HG03432 (cell line): ENCODE results near the gene ITGA11.

Experiments used
- ATAC-seq: cut with Tn5 transposase; IDR thresholded peaks from one replicate; pipeline ENCODE4 v1.9.1; 2021; ENCODE audit warnings: mild to moderate bottlenecking, moderate library complexity; ENCODE audit not compliant: unreplicated experiment

ITGA11 gene

DNA sequence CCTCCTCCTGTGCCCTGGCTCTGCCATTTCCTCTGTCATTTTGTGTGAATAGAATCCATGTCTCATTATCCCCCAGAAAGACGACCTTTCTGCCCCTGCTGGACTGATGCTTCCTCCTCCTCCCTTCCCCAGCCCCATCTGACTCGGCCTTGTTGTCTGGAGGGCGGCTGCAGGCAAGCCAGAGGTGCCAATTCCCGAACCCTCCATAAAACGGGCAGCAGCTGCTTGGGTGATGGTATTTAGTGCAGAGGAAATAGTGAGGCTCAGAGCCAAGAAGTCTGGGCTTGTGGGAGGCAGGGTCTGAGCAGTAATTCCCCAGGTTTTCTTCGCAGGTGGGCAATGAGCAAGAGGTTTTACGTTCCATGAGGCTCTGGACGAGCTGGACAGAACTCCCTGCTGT, 71.2 kb downstream of the ITGA11 start:
- no peak for ATAC-seq

DNA sequence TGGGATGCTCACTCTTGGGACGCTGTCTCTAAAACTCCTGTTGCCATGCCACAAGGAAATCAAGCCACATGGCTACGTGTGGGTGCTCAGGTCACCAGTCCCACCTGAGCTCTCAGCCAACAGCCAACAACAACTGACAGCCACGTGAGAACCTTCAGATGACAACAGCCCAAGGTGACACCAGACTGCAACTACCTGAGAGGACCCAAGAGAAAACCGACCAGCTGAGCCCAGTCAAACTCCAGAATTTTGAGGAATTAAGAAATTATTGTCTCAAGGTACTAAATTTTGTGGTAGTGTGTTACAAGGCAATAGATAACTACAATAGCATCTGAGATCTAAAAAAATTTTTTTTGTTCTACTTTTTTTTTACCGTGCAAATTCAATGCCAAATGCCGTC, 75.2 kb downstream of the ITGA11 start:
- no peak for ATAC-seq

DNA sequence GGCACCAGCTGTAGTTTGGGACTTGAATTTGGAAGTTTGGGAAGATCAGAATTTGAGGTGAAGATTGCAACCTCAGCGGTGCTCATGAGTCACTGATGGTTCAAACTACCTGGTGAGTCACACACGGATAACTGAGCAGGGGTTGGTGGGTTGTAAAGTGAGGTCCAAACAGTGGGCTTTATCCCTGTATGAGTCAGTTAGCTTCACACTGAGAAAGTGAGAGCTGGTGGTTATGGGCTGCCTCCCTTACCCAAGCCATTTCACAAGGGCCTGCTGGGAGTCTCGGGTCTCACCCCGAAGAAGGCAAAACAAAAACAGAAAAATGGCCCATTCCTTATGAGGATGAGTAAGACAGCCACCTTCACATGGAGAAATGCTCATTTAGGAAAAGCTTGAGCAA, 77.0 kb downstream of the ITGA11 start:
- ATAC-seq = no peak

DNA sequence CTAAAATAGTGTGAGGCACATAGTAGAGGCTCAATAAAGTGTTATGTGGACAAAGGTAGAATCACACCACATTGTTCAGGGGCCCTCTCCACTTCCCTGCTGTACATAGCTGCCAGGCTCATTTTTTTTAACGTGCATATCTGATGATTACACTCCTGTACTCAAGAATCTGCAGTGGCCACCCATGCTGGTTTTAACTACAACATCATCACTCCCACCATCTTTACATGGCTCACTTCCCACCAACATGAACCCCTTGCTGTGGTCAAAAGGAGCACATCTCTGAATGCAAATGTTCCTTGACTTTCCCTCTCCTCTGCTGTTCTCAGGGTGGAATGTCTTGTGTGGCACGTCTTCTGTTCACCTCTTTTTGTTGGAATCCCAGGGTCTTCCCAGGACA, 77.7 kb downstream of the ITGA11 start:
- ATAC-seq = no peak

DNA sequence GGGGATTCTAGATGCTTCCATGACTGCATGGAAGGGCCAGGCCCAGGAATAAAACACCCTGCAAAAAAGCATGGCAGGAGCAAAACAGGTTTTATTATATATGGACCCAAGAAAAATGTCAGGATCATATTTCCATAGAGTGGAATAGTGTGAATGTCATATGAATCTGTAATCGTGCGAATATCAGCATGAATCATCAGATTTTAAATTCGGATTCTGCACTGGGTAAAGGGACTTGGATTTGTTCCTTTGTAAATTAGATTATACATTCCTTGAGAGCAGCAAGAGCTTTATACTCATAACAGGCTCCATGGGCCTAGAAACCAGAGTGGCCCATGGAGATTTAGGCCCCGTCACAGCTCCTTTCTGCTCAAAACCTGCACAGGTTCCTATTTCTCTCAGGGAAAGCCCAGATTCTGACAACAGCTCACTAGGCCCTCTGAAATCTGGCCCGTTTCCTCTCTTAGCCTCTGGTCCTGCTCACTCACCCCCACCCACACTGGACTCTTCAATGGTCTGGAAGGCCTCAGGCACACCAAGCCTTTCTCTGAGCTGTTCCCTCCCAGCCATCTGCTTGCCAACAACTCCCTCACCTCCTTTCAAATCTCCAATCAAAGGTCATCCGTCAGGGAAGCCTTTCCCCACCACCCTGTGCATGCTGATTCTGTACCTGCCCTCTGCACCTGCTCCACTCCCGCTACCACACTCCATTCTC, 78.4 kb downstream of the ITGA11 start:
- ATAC-seq = no peak

DNA sequence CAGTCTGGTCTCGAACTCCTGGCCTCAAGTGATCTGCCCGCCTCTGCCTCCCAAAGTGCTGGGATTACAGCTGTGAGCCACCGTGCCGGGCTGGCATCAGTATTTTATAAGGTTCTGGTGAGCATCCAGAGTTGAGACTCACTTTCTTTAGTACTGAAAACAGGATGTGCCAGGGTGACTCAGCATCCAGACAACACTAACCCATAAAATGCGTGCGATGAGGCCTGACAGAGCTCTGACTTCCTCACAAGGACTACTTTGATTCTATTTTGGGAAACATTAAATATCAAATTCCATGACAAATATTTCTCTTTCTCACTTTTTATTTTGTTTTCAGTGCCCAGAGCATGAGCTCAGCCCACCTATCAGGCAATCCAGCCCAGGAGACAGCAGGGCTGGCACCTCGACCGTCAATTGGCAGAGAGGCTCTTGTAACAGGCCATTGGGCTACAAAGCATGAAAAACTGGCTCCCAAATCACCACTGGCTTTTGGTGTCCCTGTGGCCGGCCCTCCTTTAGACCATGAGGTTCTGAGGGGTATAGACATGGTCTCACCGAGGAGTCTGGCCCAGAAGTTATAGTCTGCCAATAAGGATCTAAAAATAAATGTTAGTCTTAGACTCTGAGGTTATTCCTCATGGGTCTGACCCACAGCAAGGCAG, 79.4 kb downstream of the ITGA11 start:
- ATAC-seq = no peak

DNA sequence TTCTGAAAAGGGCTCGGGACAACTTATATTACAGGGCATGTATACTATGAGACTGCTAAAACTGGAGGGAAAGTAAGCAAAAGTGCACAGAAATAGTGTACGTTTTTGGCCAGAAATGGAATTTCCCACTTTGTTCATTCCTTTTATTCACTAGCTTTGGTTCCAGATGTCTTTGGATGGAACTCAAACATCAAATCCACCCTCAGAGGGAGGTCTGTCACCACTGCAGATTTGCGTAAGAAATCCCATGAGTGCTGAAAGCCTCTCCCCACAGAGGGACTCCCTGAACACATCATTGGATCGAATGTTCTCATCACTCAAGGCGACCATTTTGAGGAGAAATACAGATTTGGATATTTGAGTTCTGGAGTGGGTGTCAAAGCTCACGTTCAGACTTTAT, 82.8 kb downstream of the ITGA11 start:
- no peak for ATAC-seq

DNA sequence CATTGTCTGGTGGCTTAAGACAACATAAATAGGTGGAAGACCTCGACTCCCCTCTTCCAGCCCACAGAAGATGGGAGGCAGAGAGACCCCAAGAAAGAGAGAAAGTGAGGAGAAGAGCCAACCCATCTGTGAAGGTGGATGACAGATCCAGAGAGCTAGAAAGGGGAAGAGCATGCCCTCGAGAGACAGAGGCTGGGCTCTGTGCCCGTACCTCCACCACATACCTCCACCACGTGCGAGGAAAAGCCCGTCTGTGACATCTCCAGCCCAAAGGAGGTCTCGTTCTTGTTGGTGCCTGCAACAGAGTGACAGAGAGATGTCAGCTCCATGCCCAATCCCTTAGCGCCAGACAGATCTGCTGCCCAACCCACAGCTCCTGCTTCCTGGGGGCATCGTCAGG, 83.4 kb downstream of the ITGA11 start:
- no peak for ATAC-seq

DNA sequence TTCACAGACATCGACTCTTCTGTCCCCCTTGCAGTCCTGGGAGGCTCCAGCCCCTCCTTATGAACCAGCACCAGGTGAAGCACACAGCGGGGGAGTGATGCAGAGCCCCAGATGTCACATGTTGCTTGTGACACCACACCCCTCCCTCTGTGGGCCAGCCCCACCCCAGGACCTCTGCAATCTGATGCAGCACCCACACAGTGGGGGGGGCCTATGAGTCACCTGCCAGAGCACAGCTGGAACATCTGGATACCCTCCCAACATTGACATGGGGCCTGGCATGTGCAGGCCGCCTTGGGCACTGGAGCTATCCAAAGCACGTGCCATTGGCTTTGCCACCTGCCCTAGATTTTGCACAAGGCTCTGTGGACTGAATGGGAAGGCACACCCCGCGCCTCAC, 83.9 kb downstream of the ITGA11 start:
- no peak for ATAC-seq

DNA sequence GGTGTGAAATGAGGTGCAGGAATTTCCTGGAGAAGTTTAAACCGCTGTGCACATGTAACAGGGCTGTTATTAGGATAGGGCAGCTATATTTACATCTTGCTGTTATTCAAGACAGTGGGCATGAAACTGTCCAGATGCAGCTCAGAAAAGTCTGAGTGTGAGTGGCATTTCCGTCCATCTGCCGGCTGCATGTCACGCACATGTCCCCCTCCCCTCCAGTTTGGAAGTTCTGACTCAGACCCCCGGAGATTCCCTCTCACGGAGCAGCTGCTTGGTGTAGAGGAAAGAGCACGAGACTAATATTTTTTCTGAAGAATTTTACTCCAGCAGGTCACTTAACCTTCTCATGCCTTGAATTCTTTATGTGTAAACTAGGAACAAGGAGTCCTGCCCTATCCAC, 84.6 kb downstream of the ITGA11 start:
- no peak for ATAC-seq

DNA sequence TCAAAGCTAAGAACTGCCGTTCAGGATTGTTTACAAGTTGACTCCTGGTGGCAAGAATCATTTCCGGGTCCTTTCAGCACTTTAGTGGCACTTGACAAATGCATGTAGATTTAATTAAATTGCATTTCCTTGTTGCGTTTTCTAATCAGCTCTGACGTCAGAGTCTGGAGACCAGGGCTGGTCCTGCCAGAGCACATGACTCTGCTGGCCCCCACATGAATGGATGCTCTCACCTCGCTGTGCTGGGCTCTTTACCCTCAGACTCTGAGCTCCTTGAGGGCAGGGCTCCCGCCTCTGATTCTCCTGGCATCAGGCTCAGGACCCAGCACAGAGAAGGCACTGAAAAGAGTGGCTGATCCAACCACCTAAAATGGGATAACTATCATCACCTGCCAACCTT, 85.0 kb downstream of the ITGA11 start:
- ATAC-seq = no peak

DNA sequence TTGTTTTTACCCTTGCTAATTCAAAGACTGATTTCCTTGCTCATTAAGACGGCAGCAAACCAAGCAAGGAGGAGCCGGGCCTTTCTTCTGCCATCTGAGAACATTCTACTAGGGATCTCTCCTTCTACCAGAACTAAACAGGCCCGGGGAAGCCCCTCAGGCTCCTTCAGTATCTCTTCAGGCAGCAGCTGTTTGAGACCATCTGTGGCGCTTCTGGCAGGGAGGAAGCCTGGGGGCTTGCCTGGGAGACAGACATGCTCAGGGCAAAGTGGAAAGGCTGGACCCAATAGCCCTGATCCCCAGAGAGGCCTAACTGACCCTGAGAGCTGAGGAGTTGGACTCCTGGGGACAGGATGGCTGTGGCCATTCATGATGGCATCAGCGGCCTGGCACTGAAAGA, 86.5 kb downstream of the ITGA11 start:
- ATAC-seq = no peak

DNA sequence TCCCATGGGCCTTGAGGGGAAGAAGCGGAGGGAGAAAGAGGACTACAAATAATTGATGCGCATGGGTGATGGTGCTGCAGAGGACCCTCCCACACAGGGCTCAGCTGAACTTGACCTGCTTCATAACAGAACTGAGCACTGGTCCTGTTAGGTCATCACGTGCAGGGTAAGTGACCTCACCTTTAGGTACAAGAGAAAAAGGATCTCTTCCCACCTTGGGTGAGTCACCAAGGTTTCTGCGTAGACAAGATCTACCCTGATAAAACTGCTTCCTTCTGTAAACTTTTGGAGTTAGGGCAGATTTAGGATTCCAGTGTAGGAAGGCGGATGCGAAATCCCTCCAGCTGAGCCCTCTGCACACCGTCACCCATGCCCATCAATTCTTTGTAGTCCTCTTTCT, 87.4 kb downstream of the ITGA11 start:
- ATAC-seq = no peak

DNA sequence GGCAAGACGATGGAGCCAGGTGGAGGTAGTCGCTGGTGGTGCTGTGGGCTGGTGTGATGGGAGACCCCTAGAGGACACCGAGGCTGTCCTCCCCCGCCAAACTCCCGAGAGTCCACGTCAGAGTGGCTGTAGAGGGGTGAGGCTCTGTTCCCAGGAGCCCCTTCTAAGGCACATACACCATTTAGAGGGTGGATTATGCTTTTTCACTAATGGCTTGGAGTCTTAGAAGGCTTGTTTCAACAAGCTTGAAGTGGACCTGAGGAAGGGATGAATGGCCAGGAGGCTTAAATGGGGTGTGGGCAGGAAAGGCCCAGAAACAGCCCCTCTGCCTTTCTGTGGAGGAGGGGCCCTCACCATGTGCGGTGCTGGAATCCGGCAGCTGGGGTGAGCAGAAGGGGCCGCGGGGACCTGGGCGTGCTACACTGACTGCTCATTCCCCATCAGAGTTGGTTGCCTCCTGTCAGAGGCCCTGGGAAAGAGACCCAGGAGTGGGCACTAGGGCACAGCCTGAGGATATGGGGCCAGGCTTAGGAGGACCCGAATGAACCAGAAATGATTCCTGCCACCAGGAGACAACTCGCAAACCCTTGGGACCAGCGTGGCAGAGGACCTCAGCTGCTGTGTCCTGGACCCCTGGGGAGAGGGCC, 88.3 kb downstream of the ITGA11 start:
- no peak for ATAC-seq

DNA sequence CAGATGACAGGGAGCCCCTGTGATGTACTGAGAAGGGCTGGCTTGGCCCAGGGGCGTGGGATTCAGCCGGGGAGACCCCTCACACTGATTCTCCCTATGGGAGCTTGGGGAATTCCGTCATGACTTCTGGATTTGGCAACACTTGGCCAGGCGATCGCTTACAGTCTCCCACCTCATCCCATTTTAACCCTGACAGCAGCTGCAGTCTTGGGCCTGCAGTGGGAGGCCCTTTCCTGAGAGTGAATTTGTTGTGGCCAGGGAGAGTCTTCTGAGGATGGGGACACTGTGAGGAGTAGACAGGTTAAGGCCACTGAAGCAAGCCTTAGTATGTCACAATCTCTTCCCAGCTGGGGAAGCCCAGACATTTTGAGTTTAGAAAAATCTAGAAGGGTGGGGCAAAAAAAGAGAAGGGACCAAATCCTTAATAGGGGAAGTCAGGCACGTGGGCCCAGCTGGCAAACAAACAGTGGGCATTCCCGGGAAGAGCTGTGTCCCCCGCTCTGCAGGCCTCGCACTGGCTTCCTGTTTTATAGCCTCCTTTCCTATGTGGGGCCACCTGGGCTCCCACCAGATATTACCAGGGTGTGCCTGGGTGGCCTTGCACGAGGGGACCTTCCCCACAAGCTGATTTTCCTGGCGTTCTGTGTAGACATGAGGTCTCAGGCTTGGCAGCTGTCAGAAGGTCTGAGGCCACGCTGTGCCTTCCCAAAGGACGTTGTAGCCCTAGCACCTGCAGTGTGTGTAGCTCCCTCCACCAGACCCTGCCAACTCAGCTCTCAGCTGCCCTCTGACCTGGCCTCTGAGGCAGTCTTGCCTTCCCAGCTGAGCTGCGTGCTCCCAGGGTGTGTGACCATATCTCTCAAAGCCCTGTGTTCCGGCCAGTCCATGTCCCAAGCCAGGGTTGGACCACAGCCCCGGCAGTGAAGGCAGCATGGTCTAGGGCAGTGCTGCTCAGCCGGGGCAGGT, 89.9 kb downstream of the ITGA11 start:
- ATAC-seq = no peak

DNA sequence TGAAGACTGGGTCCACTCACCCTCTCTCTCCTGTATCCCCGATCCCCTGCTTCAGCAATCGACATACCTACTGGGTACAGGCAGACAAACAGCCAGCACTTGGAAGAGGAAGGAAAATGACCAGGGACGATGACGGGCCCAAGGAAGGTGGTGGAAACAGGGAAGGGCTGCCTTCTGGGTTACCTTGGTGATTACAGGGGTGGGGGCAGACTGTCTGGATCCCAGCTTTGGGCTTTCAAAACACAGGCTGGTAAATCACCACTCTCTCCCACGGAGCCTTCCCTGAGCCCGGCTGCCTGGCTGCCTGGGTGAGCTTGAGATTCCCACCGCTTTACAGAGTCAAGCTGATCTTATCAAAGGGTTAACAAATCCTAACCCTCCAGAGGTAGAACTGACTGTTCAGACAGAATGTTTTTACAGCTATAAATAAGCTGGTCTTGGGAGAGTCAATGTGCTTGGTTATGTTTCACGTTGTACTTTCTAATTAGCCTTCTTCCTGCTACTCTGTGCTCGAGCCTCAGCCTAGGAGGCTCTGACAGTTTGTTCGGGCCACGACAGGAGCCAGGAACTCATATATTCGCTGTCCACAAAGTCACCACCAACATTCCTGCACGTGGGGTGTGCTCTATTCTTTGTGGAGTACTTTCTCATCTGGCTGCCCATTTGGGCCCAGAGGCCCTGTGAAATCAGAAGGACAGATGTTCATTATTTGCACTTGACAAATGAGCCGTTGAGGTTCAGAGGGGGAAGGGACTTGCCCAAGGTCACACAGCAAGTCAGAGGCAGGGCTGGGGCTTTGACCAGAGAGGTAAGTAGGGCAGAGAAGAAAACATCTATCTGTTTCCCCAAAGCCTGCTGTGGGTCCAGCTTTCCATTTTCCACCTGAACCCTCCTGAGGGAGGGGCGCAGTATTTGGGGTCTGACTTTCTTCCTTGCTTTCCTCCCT, 91.0 kb downstream of the ITGA11 start:
- ATAC-seq = no peak

DNA sequence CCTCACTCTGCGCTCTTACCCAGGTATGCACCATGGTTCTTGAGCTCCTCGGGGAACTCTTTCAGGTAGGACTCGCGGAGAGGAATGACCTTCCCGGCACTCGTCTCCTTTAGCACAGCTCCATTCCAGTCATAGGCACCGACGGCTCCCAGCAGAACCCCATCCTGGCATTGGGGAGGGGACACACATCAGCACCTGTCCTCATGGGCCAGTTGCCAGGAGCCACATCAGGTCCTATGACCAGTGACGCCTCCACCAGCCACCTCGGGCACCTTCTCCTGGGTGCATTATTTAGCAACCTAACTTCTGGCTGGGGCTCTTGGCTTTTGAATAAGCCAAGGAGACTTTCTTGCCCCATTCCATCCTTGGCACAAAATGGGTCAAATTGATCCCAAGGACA, 92.5 kb downstream of the ITGA11 start:
- no peak for ATAC-seq

DNA sequence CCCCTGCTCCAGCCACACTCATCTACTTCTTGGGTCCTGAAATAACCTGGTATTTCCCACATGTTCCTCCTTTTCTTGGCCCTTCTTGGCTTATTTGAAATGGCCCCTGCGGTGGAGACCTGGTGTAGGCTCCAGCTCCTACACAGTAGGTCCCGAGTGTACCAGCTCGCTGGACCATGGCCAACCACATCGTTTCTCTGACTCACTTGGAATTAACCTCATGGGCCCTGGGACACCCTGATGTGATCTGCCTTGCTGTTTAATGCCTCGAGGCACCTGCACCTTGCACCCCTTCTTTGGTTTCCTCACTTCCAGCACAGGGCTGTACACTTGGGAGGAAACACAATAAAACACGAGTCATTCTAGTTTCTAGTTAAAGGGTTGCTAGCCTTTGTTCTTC, 94.1 kb downstream of the ITGA11 start:
- no peak for ATAC-seq

DNA sequence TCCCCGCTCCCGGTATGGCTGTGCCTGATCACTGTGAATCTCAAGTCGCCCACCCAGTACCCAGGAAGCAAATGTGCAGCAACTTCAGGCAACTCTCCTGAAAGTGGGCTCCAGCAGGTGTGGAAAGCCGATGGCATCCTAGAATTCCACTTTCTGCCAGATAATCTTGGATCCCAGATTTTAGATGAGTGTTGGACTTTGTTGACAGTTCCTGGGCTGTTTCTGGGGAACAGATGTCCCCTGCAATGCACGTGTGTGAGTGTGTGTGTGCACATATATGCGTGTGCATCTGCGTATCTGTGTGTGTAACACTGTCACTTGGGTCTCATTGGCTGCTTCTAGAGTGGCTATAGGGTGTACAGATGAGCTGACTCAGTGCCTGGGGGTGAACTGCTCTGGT, 95.4 kb downstream of the ITGA11 start:
- no peak for ATAC-seq

DNA sequence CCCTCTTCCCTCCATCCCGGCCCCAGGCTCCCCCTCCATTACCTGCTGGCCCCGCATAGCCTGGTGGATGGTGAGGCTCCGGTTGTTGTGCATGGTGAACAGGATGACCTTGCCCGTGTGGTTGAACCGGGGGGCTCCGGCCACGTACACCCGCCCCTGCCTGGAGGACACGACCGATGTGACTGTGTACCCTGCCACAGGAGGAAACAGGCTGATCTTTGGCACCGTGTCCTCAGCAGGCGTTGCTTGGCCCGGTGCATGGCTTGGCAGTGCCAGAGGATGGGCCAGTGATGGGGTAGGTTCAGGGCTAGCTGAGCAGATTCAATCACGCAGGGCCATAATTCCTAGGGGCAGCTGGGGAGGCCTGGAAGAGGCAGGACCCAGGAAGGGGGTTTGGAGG, 96.3 kb downstream of the ITGA11 start:
- no peak for ATAC-seq
